Measurements from ENCODE around the gene GON4L.
A peak's percentile ranks its signal among the peaks of the same experiment; 100 is the strongest.

GON4L gene

DNA sequence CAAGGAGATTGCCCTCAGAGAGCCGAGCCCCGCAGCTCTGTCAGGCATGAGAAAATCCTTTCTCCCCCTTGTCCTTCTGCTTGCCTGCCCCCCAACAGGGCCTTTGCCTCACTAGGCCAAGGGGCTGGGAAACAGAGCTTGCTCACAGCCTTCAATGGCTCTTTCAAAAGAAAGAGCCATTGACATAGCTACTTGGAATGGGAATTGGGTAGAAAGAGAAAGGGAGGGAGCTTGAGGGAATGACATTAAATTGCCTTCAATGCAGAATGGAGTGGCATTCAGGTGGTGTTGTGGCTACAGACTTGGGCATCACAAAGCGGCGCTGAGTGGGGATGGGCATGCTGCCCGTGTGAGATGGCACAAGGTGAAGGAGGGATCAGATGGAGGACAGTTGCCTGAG is 15.5 kb upstream of the GON4L start:
- Histone ChIP-seq H3K36me3 (ENCODE audit: control insufficient read depth in 2 of 2, insufficient read depth in 1 of 2, low read length in 2 of 2) (no peaks in the 10 kb centered on the region), H3K9me3 (ENCODE audit: control insufficient read depth, insufficient read depth, low read depth, low read length) (no peaks in the 10 kb centered on the region), H3K4me3 (ENCODE audit: low read depth, low read length) (no peak overlapping the region), H3K4me1 (ENCODE audit: control insufficient read depth, insufficient read depth, low read length) (peaks cover 4% of the 10 kb centered on the region; the same call in 1 of the 2 replicates), H3K27ac (ENCODE audit: extremely low read depth, low read depth, low read length) (no peak overlapping the region)
- ChIA-PET POLR2A (no interaction called here), CTCF (interaction anchor here (1.2 to 1.4 kb wide), 2 partner anchors 10 to 16 kb away, joined by 4 to 6 read pairs; partner anchors contain the start of gene GON4L)
- TF ChIP-seq SP7 (tag by site-specific recombination; IDR thresholded peaks at IDR 0.05), result no peak
- no peak for TF ChIP-seq ZNF501 (tag by site-specific recombination; IDR thresholded peaks at IDR 0.05)
- TF ChIP-seq ZNF596 (tag by site-specific recombination; IDR thresholded peaks at IDR 0.05), result no peak
- TF ChIP-seq ZNF621 (tag by site-specific recombination; IDR thresholded peaks at IDR 0.05), result no peak
- TF ChIP-seq ZNF654 (tag by site-specific recombination; IDR thresholded peaks at IDR 0.05; ENCODE audit: low read depth), result no peak
- TF ChIP-seq SP3 (tag by site-specific recombination; IDR thresholded peaks at IDR 0.05), result no peak
- TF ChIP-seq ZNF529 (tag by site-specific recombination; IDR thresholded peaks at IDR 0.05; ENCODE audit: insufficient replicate concordance), result no peak
- no peak for TF ChIP-seq EGR2 (tag by site-specific recombination; IDR thresholded peaks at IDR 0.05; ENCODE audit: low read depth)
- no peak for TF ChIP-seq ZNF521 (tag by site-specific recombination; IDR thresholded peaks at IDR 0.05)
- no peak for TF ChIP-seq ZNF600 (tag by site-specific recombination; IDR thresholded peaks at IDR 0.05)
- TF ChIP-seq ZNF169 (tag by site-specific recombination; IDR thresholded peaks at IDR 0.05), result no peak
- TF ChIP-seq ZBTB17 (tag by site-specific recombination; IDR thresholded peaks at IDR 0.05), result no peak
- TF ChIP-seq ZNF658 (tag by site-specific recombination; IDR thresholded peaks at IDR 0.05), result no peak
- TF ChIP-seq YY1 (tag by site-specific recombination; IDR thresholded peaks at IDR 0.05), result no peak
- TF ChIP-seq ZBTB8A (tag by site-specific recombination; IDR thresholded peaks at IDR 0.05), result no peak
- TF ChIP-seq, protein P1, sequence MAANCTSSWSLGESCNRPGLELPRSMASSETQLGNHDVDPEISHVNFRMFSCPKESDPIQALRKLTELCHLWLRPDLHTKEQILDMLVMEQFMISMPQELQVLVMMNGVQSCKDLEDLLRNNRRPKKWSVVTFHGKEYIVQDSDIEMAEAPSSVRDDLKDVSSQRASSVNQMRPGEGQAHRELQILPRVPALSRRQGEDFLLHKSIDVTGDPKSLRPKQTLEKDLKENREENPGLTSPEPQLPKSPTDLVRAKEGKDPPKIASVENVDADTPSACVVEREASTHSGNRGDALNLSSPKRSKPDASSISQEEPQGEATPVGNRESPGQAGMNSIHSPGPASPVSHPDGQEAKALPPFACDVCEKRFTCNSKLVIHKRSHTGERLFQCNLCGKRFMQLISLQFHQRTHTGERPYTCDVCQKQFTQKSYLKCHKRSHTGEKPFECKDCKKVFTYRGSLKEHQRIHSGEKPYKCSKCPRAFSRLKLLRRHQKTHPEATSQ (tag by site-specific recombination; IDR thresholded peaks at IDR 0.05), result no peak
- TF ChIP-seq ZNF114 (tag by site-specific recombination; IDR thresholded peaks at IDR 0.05), result no peak
- no peak for TF ChIP-seq ZNF670 (tag by site-specific recombination; IDR thresholded peaks at IDR 0.05; ENCODE audit: low read depth)
- no peak for TF ChIP-seq GLIS1 (tag by site-specific recombination; IDR thresholded peaks at IDR 0.05)
- TF ChIP-seq, protein P2, sequence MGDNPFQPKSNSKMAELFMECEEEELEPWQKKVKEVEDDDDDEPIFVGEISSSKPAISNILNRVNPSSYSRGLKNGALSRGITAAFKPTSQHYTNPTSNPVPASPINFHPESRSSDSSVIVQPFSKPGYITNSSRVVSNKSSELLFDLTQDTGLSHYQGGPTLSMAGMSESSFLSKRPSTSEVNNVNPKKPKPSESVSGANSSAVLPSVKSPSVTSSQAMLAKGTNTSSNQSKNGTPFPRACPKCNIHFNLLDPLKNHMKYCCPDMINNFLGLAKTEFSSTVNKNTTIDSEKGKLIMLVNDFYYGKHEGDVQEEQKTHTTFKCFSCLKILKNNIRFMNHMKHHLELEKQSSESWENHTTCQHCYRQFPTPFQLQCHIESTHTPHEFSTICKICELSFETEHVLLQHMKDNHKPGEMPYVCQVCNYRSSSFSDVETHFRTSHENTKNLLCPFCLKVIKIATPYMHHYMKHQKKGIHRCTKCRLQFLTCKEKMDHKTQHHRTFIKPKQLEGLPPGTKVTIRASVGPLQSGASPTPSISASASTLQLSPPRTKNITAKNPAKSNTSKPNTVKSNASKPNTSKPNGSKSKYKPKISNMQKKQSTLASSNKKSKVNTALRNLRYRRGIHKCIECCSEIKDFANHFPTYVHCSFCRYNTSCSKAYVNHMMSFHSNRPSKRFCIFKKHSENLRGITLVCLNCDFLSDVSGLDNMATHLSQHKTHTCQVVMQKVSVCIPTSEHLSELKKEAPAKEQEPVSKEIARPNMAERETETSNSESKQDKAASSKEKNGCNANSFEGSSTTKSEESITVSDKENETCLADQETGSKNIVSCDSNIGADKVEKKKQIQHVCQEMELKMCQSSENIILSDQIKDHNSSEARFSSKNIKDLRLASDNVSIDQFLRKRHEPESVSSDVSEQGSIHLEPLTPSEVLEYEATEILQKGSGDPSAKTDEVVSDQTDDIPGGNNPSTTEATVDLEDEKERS (tag by site-specific recombination; IDR thresholded peaks at IDR 0.05), result no peak

DNA sequence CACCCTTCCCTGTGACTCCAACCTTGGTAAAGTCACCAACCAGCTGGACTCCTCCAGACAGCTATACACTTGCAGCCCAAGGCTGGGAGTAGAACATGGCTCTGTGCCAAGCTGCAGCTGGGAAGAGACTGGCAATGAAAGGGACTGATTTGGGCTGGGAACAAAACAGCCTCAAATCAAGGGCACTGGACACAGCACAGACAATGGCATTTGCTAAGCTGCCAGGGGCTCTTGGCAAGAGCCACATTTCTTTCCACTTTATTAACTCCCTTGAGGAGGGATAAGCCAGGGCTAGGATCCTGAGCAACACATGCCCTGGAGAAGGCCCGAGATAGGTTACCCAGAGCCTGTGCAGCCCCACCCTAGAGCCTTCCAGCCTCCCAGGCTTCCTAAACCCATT is 14.4 kb upstream of the GON4L start:
- Histone ChIP-seq H3K27ac (ENCODE audit: extremely low read depth, low read depth, low read length) (no peak overlapping the region), H3K9me3 (ENCODE audit: control insufficient read depth, insufficient read depth, low read depth, low read length) (no peaks in the 10 kb centered on the region), H3K4me3 (ENCODE audit: low read depth, low read length) (no peak overlapping the region), H3K4me1 (ENCODE audit: control insufficient read depth, insufficient read depth, low read length) (peaks cover 4% of the 10 kb centered on the region; the same call in 1 of the 2 replicates), H3K36me3 (ENCODE audit: control insufficient read depth in 2 of 2, insufficient read depth in 1 of 2, low read length in 2 of 2) (no peaks in the 10 kb centered on the region)
- POLR2A ChIA-PET, result interaction anchor here (0.6 kb wide), 1 partner anchor 20 kb away, joined by 3 read pairs; no protein-coding TSS in a partner anchor
- TF ChIP-seq ZNF544 (tag by site-specific recombination; IDR thresholded peaks at IDR 0.05) (no peak), ZBTB48 (tag by site-specific recombination; IDR thresholded peaks at IDR 0.05) (0 out of 2 replicates have a peak, but pooled peaks have one; percentile 24), ZBTB8A (tag by site-specific recombination; IDR thresholded peaks at IDR 0.05) (0 out of 2 replicates have a peak, but pooled peaks have one; percentile 18), SP3 (tag by site-specific recombination; IDR thresholded peaks at IDR 0.05) (no peak)
- TF ChIP-seq, protein P3, sequence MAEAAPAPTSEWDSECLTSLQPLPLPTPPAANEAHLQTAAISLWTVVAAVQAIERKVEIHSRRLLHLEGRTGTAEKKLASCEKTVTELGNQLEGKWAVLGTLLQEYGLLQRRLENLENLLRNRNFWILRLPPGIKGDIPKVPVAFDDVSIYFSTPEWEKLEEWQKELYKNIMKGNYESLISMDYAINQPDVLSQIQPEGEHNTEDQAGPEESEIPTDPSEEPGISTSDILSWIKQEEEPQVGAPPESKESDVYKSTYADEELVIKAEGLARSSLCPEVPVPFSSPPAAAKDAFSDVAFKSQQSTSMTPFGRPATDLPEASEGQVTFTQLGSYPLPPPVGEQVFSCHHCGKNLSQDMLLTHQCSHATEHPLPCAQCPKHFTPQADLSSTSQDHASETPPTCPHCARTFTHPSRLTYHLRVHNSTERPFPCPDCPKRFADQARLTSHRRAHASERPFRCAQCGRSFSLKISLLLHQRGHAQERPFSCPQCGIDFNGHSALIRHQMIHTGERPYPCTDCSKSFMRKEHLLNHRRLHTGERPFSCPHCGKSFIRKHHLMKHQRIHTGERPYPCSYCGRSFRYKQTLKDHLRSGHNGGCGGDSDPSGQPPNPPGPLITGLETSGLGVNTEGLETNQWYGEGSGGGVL (tag by site-specific recombination; IDR thresholded peaks at IDR 0.05), result no peak
- TF ChIP-seq, protein P4, sequence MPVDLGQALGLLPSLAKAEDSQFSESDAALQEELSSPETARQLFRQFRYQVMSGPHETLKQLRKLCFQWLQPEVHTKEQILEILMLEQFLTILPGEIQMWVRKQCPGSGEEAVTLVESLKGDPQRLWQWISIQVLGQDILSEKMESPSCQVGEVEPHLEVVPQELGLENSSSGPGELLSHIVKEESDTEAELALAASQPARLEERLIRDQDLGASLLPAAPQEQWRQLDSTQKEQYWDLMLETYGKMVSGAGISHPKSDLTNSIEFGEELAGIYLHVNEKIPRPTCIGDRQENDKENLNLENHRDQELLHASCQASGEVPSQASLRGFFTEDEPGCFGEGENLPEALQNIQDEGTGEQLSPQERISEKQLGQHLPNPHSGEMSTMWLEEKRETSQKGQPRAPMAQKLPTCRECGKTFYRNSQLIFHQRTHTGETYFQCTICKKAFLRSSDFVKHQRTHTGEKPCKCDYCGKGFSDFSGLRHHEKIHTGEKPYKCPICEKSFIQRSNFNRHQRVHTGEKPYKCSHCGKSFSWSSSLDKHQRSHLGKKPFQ (tag by site-specific recombination; IDR thresholded peaks at IDR 0.05), result no peak
- TF ChIP-seq, protein P5, sequence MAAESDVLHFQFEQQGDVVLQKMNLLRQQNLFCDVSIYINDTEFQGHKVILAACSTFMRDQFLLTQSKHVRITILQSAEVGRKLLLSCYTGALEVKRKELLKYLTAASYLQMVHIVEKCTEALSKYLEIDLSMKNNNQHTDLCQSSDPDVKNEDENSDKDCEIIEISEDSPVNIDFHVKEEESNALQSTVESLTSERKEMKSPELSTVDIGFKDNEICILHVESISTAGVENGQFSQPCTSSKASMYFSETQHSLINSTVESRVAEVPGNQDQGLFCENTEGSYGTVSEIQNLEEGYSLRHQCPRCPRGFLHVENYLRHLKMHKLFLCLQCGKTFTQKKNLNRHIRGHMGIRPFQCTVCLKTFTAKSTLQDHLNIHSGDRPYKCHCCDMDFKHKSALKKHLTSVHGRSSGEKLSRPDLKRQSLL (tag by site-specific recombination; IDR thresholded peaks at IDR 0.05), result no peak
- CTCF ChIA-PET, result interaction anchor here (0.7 to 1.2 kb wide), 2 partner anchors 23 to 134 kb away, joined by 3 to 6 read pairs; no protein-coding TSS in a partner anchor

Data from HEK293 (cell line).